ENCODE measurements around the gene LAMTOR4. TPM values are rescaled to one million over a fixed set of nuclear protein-coding genes. Genes with fewer than 3 reads are reported as not detected.

Gene LAMTOR4
- total RNA-seq, 1 donor from 2014 or later = 105 TPM

DNA sequence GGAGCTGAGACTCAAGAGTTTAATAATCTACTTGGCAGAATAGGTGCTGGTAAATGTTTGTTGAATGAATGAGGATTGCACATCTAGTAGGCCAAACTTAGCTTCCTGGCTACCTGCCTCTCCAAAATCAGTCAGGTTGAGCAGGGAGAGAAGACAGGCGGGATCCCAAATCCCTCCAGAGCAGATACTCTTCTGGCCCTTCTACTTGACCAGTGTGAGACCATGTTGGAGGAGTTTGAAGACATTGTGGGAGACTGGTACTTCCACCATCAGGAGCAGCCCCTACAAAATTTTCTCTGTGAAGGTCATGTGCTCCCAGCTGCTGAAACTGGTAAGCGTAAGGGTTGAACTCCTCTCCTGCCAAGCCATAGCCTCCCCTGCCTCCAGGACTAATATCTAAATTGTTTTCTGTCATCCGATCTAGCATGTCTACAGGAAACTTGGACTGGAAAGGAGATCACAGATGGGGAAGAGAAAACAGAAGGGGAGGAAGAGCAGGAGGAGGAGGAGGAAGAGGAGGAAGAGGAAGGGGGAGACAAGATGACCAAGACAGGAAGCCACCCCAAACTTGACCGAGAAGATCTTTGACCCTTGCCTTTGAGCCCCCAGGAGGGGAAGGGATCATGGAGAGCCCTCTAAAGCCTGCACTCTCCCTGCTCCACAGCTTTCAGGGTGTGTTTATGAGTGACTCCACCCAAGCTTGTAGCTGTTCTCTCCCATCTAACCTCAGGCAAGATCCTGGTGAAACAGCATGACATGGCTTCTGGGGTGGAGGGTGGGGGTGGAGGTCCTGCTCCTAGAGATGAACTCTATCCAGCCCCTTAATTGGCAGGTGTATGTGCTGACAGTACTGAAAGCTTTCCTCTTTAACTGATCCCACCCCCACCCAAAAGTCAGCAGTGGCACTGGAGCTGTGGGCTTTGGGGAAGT, 24.2 kb upstream of the LAMTOR4 start:
- DNase-seq = no peak

DNA sequence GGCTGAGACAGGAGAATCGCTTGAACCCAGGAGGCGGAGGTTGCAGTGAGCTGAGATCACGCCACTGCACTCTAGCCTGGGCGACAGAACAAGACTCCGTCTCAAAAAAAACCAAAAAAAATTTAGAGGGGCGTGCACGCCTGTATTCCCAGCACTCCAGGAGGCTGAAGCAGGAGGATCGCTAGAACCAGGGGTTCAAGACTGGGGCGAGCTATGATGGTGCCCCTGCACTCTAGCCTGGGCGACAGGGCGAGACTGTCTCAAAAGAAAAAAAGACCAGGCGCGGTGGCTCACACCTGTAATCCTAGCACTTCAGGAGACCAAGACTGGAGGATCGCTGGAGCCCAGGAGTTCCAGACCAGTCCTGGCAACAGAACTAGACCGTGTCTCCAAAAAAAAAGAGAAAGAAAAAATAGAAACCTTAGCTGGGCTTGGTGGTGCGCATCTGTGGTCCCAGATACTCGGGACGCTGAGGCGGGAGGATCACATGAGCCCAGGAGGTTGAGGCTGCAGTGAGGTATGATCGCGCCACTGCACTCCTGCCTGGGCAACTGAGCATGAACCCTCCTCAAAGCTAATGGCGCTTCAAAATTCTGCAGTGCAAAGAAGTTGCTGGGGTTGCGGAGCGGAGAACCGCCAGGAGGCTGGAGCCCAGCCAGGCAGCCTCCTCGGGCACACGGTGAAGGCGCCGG, 22.3 kb upstream of the LAMTOR4 start:
- DNase-seq (no peak), ATAC-seq (no peak)
- intact Hi-C loops (cut with DNase I) = no loop called here
- Histone ChIP-seq H3K27ac (peak overlapping the region; percentile 95), H3K4me3 (peak overlapping the region; percentile 88), H3K9me3 (no peaks in the 10 kb centered on the region), H3K36me3 (peaks cover 5% of the 10 kb centered on the region), H3K27me3 (no peaks in the 10 kb centered on the region), H3K4me1 (peaks cover 16% of the 10 kb centered on the region)
- TF ChIP-seq, protein P1, sequence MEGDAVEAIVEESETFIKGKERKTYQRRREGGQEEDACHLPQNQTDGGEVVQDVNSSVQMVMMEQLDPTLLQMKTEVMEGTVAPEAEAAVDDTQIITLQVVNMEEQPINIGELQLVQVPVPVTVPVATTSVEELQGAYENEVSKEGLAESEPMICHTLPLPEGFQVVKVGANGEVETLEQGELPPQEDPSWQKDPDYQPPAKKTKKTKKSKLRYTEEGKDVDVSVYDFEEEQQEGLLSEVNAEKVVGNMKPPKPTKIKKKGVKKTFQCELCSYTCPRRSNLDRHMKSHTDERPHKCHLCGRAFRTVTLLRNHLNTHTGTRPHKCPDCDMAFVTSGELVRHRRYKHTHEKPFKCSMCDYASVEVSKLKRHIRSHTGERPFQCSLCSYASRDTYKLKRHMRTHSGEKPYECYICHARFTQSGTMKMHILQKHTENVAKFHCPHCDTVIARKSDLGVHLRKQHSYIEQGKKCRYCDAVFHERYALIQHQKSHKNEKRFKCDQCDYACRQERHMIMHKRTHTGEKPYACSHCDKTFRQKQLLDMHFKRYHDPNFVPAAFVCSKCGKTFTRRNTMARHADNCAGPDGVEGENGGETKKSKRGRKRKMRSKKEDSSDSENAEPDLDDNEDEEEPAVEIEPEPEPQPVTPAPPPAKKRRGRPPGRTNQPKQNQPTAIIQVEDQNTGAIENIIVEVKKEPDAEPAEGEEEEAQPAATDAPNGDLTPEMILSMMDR (IDR thresholded peaks at IDR 0.05) = no peak

More for the DNA sequence above, 24.2 kb upstream of the LAMTOR4 start:
- peaks cover 5% of the 10 kb centered on the region for H3K36me3 ChIP-seq
- H3K27me3 ChIP-seq = no peaks in the 10 kb centered on the region
- TF ChIP-seq, protein P1 (IDR thresholded peaks at IDR 0.05) = no peak
- H3K9me3 ChIP-seq = no peaks in the 10 kb centered on the region
- H3K4me1 ChIP-seq = peaks cover 22% of the 10 kb centered on the region
- no peak overlapping the region for H3K27ac ChIP-seq
- H3K4me3 ChIP-seq = no peak overlapping the region
- intact Hi-C loops (cut with DNase I) = no loop called here
- ATAC-seq = no peak

DNA sequence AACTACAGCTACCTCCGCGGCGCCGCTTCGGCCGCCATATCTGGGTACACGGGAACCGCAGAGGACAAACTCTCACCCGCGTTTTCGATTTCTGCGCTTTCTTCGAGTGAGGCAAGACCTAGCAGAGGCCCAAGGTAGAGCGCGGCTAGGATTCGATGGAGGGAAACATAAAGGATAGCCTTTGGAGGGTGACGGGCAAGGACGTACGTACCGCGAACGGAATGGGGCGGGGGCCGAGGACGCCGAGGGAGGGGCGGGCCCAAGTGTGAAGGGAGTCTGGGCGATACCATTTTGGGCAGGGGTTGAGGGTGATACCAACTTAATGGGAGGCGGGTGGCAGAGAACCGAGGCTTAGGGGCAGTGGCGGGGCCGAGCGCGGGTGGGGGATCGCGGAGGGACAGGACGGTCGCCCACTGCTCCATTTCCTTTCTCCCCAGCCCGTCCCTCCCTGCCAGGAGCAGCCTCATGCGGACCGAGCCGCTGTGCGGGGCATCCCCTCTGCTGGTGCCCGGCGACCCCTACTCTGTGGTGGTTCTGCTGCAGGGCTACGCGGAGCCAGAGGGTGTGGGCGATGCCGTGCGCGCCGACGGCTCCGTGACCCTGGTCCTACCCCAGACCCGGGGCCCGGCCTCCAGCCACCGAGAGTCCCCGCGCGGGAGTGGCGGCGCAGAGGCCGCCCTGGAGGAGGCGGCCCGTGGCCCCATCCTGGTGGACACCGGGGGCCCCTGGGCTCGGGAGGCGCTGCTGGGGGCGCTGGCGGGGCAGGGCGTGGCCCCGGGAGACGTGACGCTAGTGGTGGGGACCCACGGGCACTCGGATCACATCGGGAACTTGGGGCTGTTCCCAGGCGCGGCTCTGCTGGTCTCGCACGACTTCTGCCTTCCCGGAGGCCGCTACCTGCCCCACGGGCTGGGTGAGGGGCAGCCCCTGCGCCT, 21.5 kb upstream of the LAMTOR4 start, which contains the start of gene MBLAC1:
TSS of gene MBLAC1 (plus strand) at position 37 of the 935 bp plus-strand sequence. CDS start at position 466, 429 bp downstream.
- intact Hi-C loops (cut with DNase I) = no loop called here
- DNase-seq = peak; percentile 92
- Histone ChIP-seq H3K4me1 (peaks cover 16% of the 10 kb centered on the region), H3K9me3 (no peaks in the 10 kb centered on the region), H3K36me3 (peaks cover 5% of the 10 kb centered on the region), H3K27ac (peak within 1 kb of the TSS; percentile 95), H3K4me3 (peak within 1 kb of the TSS; percentile 88), H3K27me3 (no peaks in the 10 kb centered on the region)
- ATAC-seq = peak; percentile 96
- TF ChIP-seq, protein P1 (IDR thresholded peaks at IDR 0.05) = no peak

DNA sequence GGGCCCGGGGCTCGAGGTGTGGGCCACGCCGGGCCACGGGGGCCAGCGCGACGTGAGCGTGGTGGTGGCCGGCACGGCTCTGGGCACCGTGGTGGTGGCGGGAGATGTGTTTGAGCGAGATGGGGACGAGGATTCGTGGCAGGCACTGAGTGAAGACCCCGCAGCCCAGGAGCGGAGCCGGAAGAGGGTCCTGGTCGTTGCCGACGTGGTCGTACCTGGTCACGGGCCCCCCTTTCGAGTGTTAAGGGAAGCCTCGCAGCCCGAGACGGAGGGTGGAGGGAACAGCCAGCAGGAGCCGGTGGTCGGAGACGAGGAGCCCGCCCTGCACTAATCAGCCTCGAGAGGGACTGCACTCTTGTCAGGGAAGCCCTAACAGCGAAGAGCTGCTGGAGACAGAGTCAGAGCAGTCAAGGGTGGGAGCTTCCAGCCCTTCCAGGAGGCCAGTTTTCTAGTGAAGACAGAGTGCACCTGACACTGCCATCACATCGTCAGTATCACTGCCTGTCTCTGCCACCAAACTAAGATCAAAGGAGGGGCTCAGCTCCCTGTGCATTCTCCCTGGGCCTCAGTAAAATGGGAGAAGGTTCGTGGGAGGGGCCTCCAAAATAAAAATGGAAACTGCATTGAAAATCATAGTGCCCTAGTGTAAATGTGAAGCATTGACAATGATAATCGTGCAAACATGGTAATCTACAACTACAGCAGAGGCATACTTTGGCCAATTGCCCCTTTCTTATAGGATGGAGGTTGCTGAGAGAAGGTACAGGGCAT, 20.7 kb upstream of the LAMTOR4 start:
- peaks cover 16% of the 10 kb centered on the region for H3K4me1 ChIP-seq
- ATAC-seq (no peak), DNase-seq (no peak)
- TF ChIP-seq, protein P1 (IDR thresholded peaks at IDR 0.05) = no peak
- H3K36me3 ChIP-seq = no peaks in the 10 kb centered on the region
- H3K27me3 ChIP-seq = no peaks in the 10 kb centered on the region
- peak overlapping the region; percentile 95 for H3K27ac ChIP-seq
- intact Hi-C loops (cut with DNase I) = no loop called here
- no peaks in the 10 kb centered on the region for H3K9me3 ChIP-seq
- peak overlapping the region; percentile 88 for H3K4me3 ChIP-seq

Data from upper lobe of right lung (tissue), 1 donor.